Mucosa of stomach (tissue), 1 donor: ENCODE measurements around the gene EGFLAM.

Experiments used
- H3K27me3 ChIP-seq: one replicate; pipeline ENCODE4 v1.7.0; 2013; ENCODE audit warnings: mild to moderate bottlenecking, low read length; ENCODE audit not compliant: control insufficient read depth, insufficient read depth
- H3K36me3 ChIP-seq: one replicate; pipeline ENCODE4 v1.7.0; 2013; ENCODE audit warnings: low read length; ENCODE audit not compliant: control insufficient read depth, insufficient read depth
- H3K4me1 ChIP-seq: one replicate; pipeline ENCODE4 v1.7.0; 2013; ENCODE audit warnings: mild to moderate bottlenecking, low read length; ENCODE audit not compliant: control insufficient read depth, insufficient read depth
- H3K4me3 ChIP-seq: one replicate; pipeline ENCODE4 v1.7.0; 2013; ENCODE audit warnings: low read length
- H3K9ac ChIP-seq: one replicate; pipeline ENCODE4 v1.7.0; 2013; ENCODE audit warnings: mild to moderate bottlenecking, low read length, moderate library complexity
- H3K9me3 ChIP-seq: one replicate; pipeline ENCODE4 v1.7.0; 2013; ENCODE audit warnings: mild to moderate bottlenecking, low read length, moderate library complexity; ENCODE audit not compliant: control insufficient read depth
- donor health status: Pancreatic carcinoma.

Gene EGFLAM

DNA sequence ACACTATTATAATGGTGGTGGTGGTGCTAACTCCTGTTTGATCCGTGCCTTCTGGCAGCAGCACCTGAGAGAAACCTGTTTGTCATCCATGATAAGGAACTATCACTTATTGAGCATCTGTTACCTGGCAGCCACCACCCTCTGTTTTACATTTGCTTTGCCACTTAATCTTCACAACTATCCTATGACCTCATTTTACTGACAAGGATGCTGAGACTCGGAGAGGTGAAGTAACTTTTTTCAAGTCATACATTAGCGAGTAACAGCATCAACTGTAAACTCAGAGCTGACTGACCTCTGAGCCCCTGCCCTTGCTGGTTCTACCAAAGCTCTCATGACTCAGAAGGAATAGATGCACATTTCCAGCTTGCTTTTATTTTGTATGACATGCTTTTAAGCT, 81.1 kb downstream of the EGFLAM start:
- H3K4me3 ChIP-seq = no peak overlapping the region
- no peaks in the 10 kb centered on the region for H3K4me1 ChIP-seq
- no peaks in the 10 kb centered on the region for H3K36me3 ChIP-seq
- peaks cover 3% of the 10 kb centered on the region for H3K27me3 ChIP-seq
- H3K9ac ChIP-seq = no peak overlapping the region
- no peaks in the 10 kb centered on the region for H3K9me3 ChIP-seq

DNA sequence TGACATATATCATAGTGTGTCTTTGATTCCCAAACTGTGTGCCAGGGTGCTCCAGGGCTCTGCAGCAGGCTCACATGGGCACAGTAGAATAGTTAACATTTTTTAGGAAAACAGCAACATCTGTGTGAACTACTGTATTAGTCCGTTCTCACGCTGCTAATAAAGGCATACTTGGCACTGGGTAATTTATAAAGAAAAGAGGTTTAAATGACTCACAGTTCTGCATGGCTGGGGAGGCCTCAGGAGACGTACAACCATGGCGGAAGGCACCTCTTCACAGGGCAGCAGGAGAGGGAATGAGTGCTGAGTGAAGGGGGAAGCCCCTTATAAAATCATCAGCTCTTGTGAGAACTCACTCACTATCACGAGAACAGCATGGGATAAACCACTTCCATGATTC, 82.7 kb downstream of the EGFLAM start:
- no peak overlapping the region for H3K4me3 ChIP-seq
- no peak overlapping the region for H3K9ac ChIP-seq
- no peaks in the 10 kb centered on the region for H3K36me3 ChIP-seq
- no peaks in the 10 kb centered on the region for H3K4me1 ChIP-seq
- peaks cover 3% of the 10 kb centered on the region for H3K27me3 ChIP-seq
- H3K9me3 ChIP-seq = no peaks in the 10 kb centered on the region

DNA sequence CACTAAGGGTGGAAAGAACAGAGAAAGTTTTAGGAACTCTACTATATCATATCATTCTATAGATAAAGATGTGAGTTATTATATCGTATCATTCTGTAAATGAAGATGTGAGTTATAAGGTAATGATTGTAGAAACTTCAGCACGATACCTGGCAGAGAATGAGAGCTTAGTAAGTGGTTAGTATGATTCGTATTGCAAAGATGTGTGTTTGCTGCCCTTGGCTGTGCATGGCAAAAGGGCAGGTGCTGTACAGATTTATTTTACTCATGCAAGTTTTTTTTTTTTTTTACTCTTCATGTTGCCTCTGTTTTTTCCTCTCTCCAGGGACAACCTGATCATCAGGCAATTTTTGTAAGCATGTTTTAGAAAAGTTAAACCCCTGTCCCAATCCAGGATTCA, 83.3 kb downstream of the EGFLAM start:
- no peaks in the 10 kb centered on the region for H3K9me3 ChIP-seq
- no peaks in the 10 kb centered on the region for H3K36me3 ChIP-seq
- no peak overlapping the region for H3K9ac ChIP-seq
- no peak overlapping the region for H3K4me3 ChIP-seq
- H3K4me1 ChIP-seq = no peaks in the 10 kb centered on the region
- H3K27me3 ChIP-seq = peaks cover 3% of the 10 kb centered on the region

DNA sequence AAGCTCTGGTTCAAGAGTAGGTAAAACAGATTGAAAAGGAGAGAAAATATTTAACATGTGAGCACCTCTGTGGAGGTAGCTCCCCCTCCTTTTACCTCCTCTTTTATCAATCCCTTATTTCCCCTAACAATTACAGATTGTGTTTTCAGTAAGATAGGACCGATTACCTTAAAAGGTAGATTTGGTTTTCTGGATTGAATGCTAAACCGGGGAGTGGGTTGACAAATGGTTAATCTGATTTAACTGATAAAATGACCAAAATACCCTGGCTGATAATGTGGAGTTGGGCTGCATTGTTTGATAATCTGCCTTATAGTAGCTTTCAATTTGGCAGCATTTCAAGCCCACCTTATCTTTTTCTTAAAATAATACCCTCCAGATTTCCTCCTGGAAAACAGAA, 83.9 kb downstream of the EGFLAM start:
- no peaks in the 10 kb centered on the region for H3K36me3 ChIP-seq
- no peak overlapping the region for H3K9ac ChIP-seq
- peaks cover 3% of the 10 kb centered on the region for H3K27me3 ChIP-seq
- H3K4me3 ChIP-seq = no peak overlapping the region
- no peaks in the 10 kb centered on the region for H3K9me3 ChIP-seq
- H3K4me1 ChIP-seq = no peaks in the 10 kb centered on the region

DNA sequence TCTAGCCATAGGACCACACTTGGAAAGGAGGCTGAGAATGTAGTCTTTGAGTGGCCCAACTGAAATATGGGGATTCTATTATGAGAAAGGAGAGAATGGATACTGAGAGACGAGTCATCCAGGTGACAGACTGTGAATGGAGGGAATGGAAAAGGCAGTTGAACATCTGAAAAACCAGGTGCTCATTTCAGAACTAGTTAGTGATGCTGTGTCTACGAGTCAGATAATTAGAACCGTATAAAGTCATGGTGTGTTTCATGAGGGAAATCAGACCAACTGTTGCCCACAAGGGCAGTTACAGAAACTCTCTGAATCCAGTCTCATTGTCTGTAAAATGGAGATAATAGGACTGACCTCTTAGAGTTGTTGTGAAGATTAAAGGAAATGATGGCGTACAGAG, 86.5 kb downstream of the EGFLAM start:
- no peaks in the 10 kb centered on the region for H3K4me1 ChIP-seq
- H3K9ac ChIP-seq = no peak overlapping the region
- no peaks in the 10 kb centered on the region for H3K27me3 ChIP-seq
- no peak overlapping the region for H3K4me3 ChIP-seq
- H3K9me3 ChIP-seq = no peaks in the 10 kb centered on the region
- H3K36me3 ChIP-seq = no peaks in the 10 kb centered on the region

DNA sequence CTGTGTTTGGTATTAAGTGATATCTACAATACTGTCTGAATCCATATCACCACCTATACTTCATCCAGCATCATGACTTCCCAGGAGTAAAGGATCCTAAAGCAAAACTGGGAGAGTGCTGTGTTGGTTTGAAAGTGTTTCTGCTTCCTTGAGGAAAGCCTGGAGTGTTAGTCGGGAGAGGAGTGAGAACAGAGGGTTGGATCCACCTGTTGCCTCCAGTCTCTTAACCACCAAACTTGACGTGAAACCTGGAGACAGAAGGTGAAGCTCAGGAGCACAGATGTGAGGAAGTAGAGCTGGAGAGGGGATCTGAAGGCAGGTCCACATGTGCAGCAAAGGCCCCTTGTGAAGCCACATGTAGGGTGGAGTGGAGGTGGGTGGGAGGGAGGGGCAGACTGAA, 88.2 kb downstream of the EGFLAM start:
- H3K9me3 ChIP-seq = no peaks in the 10 kb centered on the region
- H3K27me3 ChIP-seq = no peaks in the 10 kb centered on the region
- no peak overlapping the region for H3K9ac ChIP-seq
- H3K4me1 ChIP-seq = no peaks in the 10 kb centered on the region
- no peaks in the 10 kb centered on the region for H3K36me3 ChIP-seq
- H3K4me3 ChIP-seq = no peak overlapping the region

DNA sequence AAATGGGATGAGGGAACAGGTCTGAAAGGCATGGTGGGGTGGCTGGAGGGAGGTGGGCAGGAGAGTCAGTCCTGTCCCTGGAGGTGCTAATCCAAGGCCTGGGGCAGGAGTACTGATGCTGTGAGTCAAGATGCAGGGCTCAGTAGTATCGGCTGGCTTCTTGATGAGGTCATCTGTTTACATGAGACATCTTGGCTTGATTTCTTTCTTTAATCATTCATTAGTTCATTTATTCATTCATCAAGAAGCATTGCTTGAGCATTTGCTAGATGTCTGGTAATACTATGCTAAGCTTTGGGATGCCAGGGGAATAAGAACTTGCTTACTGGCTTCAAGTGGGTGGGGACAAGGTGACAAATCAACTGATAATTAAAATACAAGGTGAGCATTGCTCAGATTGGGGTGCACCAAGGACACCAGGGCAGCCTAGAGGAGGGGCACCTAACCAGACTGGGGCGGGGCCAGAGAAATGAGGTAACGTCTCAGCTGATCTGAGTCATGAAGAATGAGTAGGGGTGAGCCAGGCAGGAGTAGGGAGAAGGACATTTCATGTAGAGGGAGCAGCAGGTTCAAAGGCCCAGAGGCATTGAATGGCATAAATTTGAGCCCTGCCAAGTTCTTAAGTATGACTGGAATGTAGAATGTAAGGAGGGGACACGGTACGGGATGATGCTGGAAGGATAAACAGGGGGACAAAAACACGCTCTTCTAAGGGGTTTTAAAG, 88.8 kb downstream of the EGFLAM start:
- H3K9me3 ChIP-seq = no peaks in the 10 kb centered on the region
- no peak overlapping the region for H3K9ac ChIP-seq
- H3K4me3 ChIP-seq = no peak overlapping the region
- H3K4me1 ChIP-seq = no peaks in the 10 kb centered on the region
- H3K36me3 ChIP-seq = no peaks in the 10 kb centered on the region
- H3K27me3 ChIP-seq = no peaks in the 10 kb centered on the region

DNA sequence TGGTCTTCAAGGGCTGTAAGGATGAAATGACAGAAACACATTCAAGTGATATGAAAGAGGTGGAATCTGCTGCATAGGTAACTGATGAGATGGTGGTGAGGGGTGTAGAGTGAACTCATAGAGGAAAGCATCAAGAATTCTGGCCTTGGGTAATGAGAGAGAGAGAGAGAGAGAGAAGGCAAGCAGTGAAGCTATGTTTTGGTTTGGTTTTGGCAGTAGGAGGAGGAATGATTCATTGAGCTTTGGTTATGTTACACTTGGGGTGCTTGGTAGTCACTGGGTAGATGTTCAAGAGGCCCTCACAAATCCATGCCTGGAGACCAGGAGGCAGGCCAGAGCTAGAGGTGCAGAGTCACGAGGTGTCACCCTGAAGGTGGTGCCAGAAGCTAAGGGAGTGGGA, 89.5 kb downstream of the EGFLAM start:
- H3K9me3 ChIP-seq = no peaks in the 10 kb centered on the region
- no peak overlapping the region for H3K4me3 ChIP-seq
- no peaks in the 10 kb centered on the region for H3K36me3 ChIP-seq
- no peak overlapping the region for H3K9ac ChIP-seq
- H3K27me3 ChIP-seq = no peaks in the 10 kb centered on the region
- no peaks in the 10 kb centered on the region for H3K4me1 ChIP-seq

DNA sequence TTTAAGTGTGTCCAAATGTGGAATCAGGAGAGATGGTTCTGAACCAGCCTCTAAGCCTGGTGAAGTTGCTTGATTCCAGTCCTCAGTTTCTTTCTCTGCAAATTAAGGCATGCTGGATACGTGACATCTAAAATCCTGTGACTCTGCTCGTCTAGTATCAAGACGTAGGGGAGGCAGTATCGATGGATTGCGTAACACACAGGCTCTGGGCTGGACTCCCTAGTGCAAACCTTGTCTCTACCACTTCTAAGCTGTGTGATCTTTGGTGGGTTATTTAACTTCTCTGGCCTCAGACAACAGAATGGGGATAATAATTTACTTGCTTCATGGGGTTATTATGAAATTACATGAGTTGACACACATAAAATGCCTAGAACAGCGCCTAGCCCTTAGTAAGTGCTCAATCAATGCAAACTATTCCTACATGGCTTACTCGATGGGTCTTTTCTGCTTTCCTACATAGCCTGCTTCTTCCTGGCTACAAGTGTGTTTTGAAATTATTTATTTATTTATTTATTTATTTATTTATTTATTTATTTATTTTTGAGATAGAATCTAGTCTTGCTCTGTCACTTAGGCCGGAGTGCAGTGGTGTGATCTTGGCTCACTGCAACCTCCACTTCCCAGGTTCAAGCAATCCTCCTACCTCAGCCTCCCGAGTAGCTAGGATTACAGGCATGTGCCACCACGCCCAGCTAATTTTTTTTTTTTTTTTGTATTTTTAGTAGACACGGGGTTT, 102.1 kb downstream of the EGFLAM start:
- no peaks in the 10 kb centered on the region for H3K9me3 ChIP-seq
- no peaks in the 10 kb centered on the region for H3K4me1 ChIP-seq
- no peaks in the 10 kb centered on the region for H3K36me3 ChIP-seq
- H3K9ac ChIP-seq = no peak overlapping the region
- no peaks in the 10 kb centered on the region for H3K27me3 ChIP-seq
- no peak overlapping the region for H3K4me3 ChIP-seq

DNA sequence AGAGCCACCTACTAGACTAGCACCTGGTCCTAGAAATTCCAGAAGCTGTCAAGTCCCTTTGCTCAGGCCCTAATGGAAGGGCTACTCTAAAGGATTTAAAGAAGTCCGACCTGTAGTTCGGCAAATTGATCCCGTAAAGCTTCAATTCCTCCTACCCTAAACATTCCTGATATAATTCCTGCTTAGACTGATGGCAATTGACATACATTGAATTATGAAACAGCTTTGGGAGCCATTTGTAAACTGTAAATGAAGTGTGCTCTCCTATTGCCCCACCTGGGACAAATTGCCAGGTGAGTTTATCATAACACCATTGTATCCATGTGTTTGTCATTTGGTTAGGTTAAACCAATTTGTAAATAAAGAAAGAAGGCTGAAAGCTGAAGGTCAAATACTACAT, 104.4 kb downstream of the EGFLAM start:
- H3K36me3 ChIP-seq = no peaks in the 10 kb centered on the region
- no peaks in the 10 kb centered on the region for H3K9me3 ChIP-seq
- H3K9ac ChIP-seq = no peak overlapping the region
- no peak overlapping the region for H3K4me3 ChIP-seq
- H3K27me3 ChIP-seq = no peaks in the 10 kb centered on the region
- no peaks in the 10 kb centered on the region for H3K4me1 ChIP-seq

DNA sequence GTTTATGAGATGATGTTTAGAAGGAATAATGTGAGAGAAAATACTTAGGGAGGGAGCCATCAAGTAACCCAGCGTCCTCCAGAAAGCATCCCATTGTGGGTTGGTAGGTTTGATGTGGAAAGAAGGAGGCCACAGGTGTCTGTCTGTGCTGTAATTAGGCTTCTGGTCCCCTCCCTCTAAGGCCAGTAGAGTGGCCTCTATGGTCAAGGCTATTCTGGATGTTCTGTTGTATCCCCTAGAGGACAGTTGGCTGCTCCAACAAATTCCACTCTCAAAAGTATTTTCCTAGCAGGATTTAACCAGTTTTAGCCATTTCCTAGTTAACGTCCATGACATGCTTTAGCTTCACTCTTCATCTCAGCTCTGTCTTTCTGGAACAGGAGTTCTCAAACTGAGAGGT, 106.5 kb downstream of the EGFLAM start:
- no peaks in the 10 kb centered on the region for H3K4me1 ChIP-seq
- H3K9ac ChIP-seq = no peak overlapping the region
- no peaks in the 10 kb centered on the region for H3K9me3 ChIP-seq
- H3K27me3 ChIP-seq = no peaks in the 10 kb centered on the region
- H3K36me3 ChIP-seq = no peaks in the 10 kb centered on the region
- no peak overlapping the region for H3K4me3 ChIP-seq

DNA sequence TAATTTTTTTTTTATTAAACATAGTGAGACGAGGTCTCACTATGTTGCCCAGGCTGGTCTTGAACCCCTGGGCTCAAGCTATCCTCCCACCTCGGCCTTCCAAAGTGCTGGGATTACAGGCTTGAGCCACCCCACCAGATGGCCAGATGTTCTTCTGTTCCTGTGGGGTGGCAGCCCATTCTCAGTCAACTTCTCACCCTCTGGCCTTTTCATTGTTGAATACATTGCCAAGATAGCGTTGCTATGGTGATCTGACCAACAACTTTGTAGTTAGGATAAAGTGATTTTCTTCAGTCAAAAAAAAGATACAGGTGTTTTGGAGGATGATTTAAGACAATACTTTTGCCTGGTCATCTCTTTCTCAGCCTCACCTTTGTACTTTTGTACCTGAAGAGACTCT, 109.1 kb downstream of the EGFLAM start:
- no peak overlapping the region for H3K4me3 ChIP-seq
- H3K27me3 ChIP-seq = no peaks in the 10 kb centered on the region
- no peak overlapping the region for H3K9ac ChIP-seq
- no peaks in the 10 kb centered on the region for H3K4me1 ChIP-seq
- H3K36me3 ChIP-seq = no peaks in the 10 kb centered on the region
- no peaks in the 10 kb centered on the region for H3K9me3 ChIP-seq
